Endothelial cell of umbilical vein (primary cell): ENCODE measurements around the gene TMEM61.

Experiments
- CTCF ChIP-seq, 2 donors: IDR thresholded peaks; 1 replicate in 1 of 2; 2 replicates in 1 of 2; pipeline ENCODE4 v1.5.1; 2011; ENCODE audit warnings: low read length in 2 of 2, mild to moderate bottlenecking in 2 of 2, moderate library complexity in 2 of 2, control low read depth in 1 of 2, inconsistent platforms in 1 of 2, low read depth in 1 of 2; ENCODE audit not compliant: insufficient read depth in 1 of 2; ENCODE audit errors: extremely low read depth in 1 of 2
- EZH2 ChIP-seq: IDR thresholded peaks from 2 replicates; pipeline ENCODE4 v1.6.1; 2012; ENCODE audit warnings: borderline replicate concordance, low read depth, mild to moderate bottlenecking, moderate library complexity, low read length, inconsistent platforms; ENCODE audit not compliant: severe bottlenecking
- FOS ChIP-seq: IDR thresholded peaks from 2 replicates; pipeline ENCODE4 v1.6.1; 2011; ENCODE audit warnings: mild to moderate bottlenecking, low read length, moderate library complexity, borderline replicate concordance; ENCODE audit not compliant: insufficient read depth
- GATA2 ChIP-seq: IDR thresholded peaks from 2 replicates; pipeline ENCODE4 v1.7.0; 2011; ENCODE audit warnings: low read depth, mild to moderate bottlenecking, moderate library complexity, mixed read lengths, low read length; ENCODE audit not compliant: insufficient read length, insufficient read depth
- JUN ChIP-seq: IDR thresholded peaks from 2 replicates; pipeline ENCODE4 v1.6.1; 2011; ENCODE audit warnings: borderline replicate concordance, low read depth; ENCODE audit not compliant: insufficient read length, insufficient read depth
- MAX ChIP-seq: IDR thresholded peaks from 2 replicates; pipeline ENCODE4 v1.6.1; 2011; ENCODE audit not compliant: insufficient read depth, insufficient read length
- MYC ChIP-seq: IDR thresholded peaks from one replicate; pipeline ENCODE4 v1.6.1; 2011; ENCODE audit warnings: mild to moderate bottlenecking, low read depth, low read length
- POLR2A ChIP-seq: IDR thresholded peaks from 2 replicates; pipeline ENCODE4 v1.6.1; 2012; ENCODE audit warnings: low read depth, mild to moderate bottlenecking, control low read depth, low read length
- POLR2AphosphoS5 ChIP-seq: IDR thresholded peaks from 2 replicates; pipeline ENCODE4 v1.6.1; 2012; ENCODE audit warnings: low read depth, mild to moderate bottlenecking, control low read depth, low read length, moderate library complexity; ENCODE audit not compliant: insufficient read depth

- TF ChIP-seq CTCF (IDR thresholded peaks at IDR 0.05; ENCODE audit: extremely low read depth in 1 of 2, insufficient read depth in 1 of 2, low read depth in 1 of 2, low read length in 2 of 2) (no peak), EZH2 (no peak), POLR2A (no peak), MYC (no peak), FOS (no peak), POLR2AphosphoS5 (no peak), MAX (no peak), GATA2 (no peak), JUN (no peak)
Measured at GRCh38 chr1:55034476-55035133, 54.2 kb downstream of the TMEM61 start.
